ENCODE measurements around the gene NHLRC4. TPM values are rescaled to one million over a fixed set of nuclear protein-coding genes. Genes with fewer than 3 reads are reported as not detected.

Gene NHLRC4
- total and polyA plus RNA-seq, 2 of the 4 experiments (the other 2 are of a cell fraction): 0.72 to 0.84 TPM

- TF ChIP-seq CTCF (conservative IDR thresholded peaks at IDR 0.05; ENCODE audit: low read depth, low read length) (no peak), NFE2L2 (IDR thresholded peaks at IDR 0.05; ENCODE audit: low read depth, low read length) (no peak), RCOR1 (IDR thresholded peaks at IDR 0.05; ENCODE audit: insufficient replicate concordance, low read length) (no peak)
Measured at GRCh38 chr16:566475-567372, at the start of gene NHLRC4 (continued).
